ENCODE measurements around the gene GNL1. TPM values are rescaled to one million over a fixed set of nuclear protein-coding genes. Genes with fewer than 3 reads are reported as not detected.
"Not testable (repeated sequence)": the region's sequence is repeated elsewhere in the genome, so short reads cannot be mapped to it uniquely, and the experiment has no call there.

GNL1 gene
- total and polyA plus RNA-seq, 2 experiments from 2014 or later, result 31.4 to 42.5 TPM

DNA sequence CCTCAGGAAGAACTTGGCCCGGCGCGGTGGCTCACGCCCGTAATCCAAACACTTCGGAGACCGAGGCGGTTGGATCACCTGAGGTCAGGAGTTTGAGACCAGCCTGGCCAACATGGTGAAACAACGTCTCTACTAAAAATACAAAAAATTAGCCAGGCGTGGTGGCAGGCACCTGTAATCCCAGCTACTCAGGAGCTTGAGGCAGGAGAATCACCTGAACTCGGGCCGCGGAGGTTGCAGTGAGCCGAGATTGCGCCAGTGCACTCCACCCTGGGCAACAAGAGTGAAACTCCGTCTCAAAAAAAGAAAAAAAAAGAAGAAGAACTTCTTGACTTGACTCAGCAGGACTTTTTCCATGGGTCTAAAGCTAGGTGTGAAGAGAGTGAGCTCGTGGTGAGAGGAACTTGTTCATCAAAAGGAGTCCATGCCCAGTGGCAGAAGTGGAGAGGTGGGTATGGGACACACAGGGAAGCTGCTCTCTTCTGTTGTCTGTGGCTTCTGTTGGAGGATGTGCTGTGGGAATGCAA lies 26.9 kb downstream of the GNL1 start:
- H4K20me1 ChIP-seq (replicated peaks; ENCODE audit: insufficient read depth); H3K27me3 Mint-ChIP-seq (ENCODE audit: insufficient read depth, low read depth, poor library complexity); H3K4me3 Mint-ChIP-seq; ATAC-seq; H3K27ac Mint-ChIP-seq; H3K79me2 ChIP-seq (replicated peaks; ENCODE audit: insufficient read depth); H3K36me3 ChIP-seq (ENCODE audit: insufficient read depth); H3K9me3 Mint-ChIP-seq; H2AFZ ChIP-seq; H3K4me1 Mint-ChIP-seq; H3K4me3 ChIP-seq; H3K27ac ChIP-seq (ENCODE audit: low read depth); H3K4me2 ChIP-seq; H3K27me3 ChIP-seq (ENCODE audit: insufficient read depth); H3K4me1 ChIP-seq (ENCODE audit: insufficient read depth); H3K36me3 Mint-ChIP-seq (ENCODE audit: low read depth); DNase-seq (ENCODE audit: low spot score); H3K9me2 ChIP-seq (ENCODE audit: insufficient read depth); H3F3A ChIP-seq (replicated peaks; ENCODE audit: low read depth): not testable (repeated sequence)

GRCh38 chr6:30526444-30526843 lies 29.8 kb downstream of the GNL1 start:
- not testable (repeated sequence) for H3K9me2 ChIP-seq (ENCODE audit: insufficient read depth); H3K4me2 ChIP-seq; H3K4me1 ChIP-seq (ENCODE audit: insufficient read depth); H4K20me1 ChIP-seq (replicated peaks; ENCODE audit: insufficient read depth); H2AFZ ChIP-seq; H3K4me3 Mint-ChIP-seq; H3K4me1 Mint-ChIP-seq; H3K36me3 ChIP-seq (ENCODE audit: insufficient read depth); H3K4me3 ChIP-seq; H3K36me3 Mint-ChIP-seq (ENCODE audit: low read depth); ATAC-seq; H3K79me2 ChIP-seq (replicated peaks; ENCODE audit: insufficient read depth); H3K27ac ChIP-seq (ENCODE audit: low read depth); DNase-seq (ENCODE audit: low spot score); H3F3A ChIP-seq (replicated peaks; ENCODE audit: low read depth); H3K27ac Mint-ChIP-seq; H3K27me3 ChIP-seq (ENCODE audit: insufficient read depth)
- H3K9me3 Mint-ChIP-seq, result peaks cover 15% of the 10 kb centered on the region; the same call in 2 of the 3 replicates
- H3K27me3 Mint-ChIP-seq (ENCODE audit: insufficient read depth, low read depth, poor library complexity), result peaks cover 11% of the 10 kb centered on the region

GRCh38 chr6:30521952-30522351 lies 34.3 kb downstream of the GNL1 start:
- not testable (repeated sequence) for H2AFZ ChIP-seq; H3K4me1 ChIP-seq (ENCODE audit: insufficient read depth); H3K9me2 ChIP-seq (ENCODE audit: insufficient read depth); H3K36me3 Mint-ChIP-seq (ENCODE audit: low read depth); H3K27ac Mint-ChIP-seq; H4K20me1 ChIP-seq (replicated peaks; ENCODE audit: insufficient read depth); H3K4me3 Mint-ChIP-seq; H3K27me3 ChIP-seq (ENCODE audit: insufficient read depth); H3K4me3 ChIP-seq; H3F3A ChIP-seq (replicated peaks; ENCODE audit: low read depth); H3K4me1 Mint-ChIP-seq; H3K27ac ChIP-seq (ENCODE audit: low read depth); H3K79me2 ChIP-seq (replicated peaks; ENCODE audit: insufficient read depth); DNase-seq (ENCODE audit: low spot score); ATAC-seq; H3K36me3 ChIP-seq (ENCODE audit: insufficient read depth); H3K4me2 ChIP-seq
- H3K27me3 Mint-ChIP-seq (ENCODE audit: insufficient read depth, low read depth, poor library complexity), result peaks cover 13% of the 10 kb centered on the region
- peaks cover 40% of the 10 kb centered on the region for H3K9me3 Mint-ChIP-seq

- not testable (repeated sequence) for H3K79me2 ChIP-seq (replicated peaks; ENCODE audit: insufficient read depth); H3K36me3 ChIP-seq (ENCODE audit: insufficient read depth); H3K4me1 ChIP-seq (ENCODE audit: insufficient read depth); H3K27ac Mint-ChIP-seq; DNase-seq (ENCODE audit: low spot score); H3K4me2 ChIP-seq; H3K36me3 Mint-ChIP-seq (ENCODE audit: low read depth); H3K4me1 Mint-ChIP-seq; H3K27me3 ChIP-seq (ENCODE audit: insufficient read depth); H3F3A ChIP-seq (replicated peaks; ENCODE audit: low read depth); ATAC-seq; H2AFZ ChIP-seq; H3K27ac ChIP-seq (ENCODE audit: low read depth); H4K20me1 ChIP-seq (replicated peaks; ENCODE audit: insufficient read depth); H3K4me3 Mint-ChIP-seq; H3K9me2 ChIP-seq (ENCODE audit: insufficient read depth); H3K4me3 ChIP-seq
- Mint-ChIP-seq H3K9me3 (peaks cover 35% of the 10 kb centered on the region), H3K27me3 (ENCODE audit: insufficient read depth, low read depth, poor library complexity) (peaks cover 13% of the 10 kb centered on the region)
Measured at GRCh38 chr6:30521082-30521481, 35.2 kb downstream of the GNL1 start.
